ENCODE data around the gene ARF6. TPM values are rescaled to one million over a fixed set of nuclear protein-coding genes. Genes with fewer than 3 reads are reported as not detected.

Gene ARF6
- total RNA-seq, 1 donor from 2014 or later, result 55.8 TPM

GRCh38 chr14:49939884-49940510 lies 47.1 kb downstream of the ARF6 start:
- DNase-seq (ENCODE audit: low read depth in 2 of 2), result no peak

- peak; percentile 46 to 47 for DNase-seq (ENCODE audit: low read depth in 2 of 2)
Observed at GRCh38 chr14:49940808-49941421, 48.0 kb downstream of the ARF6 start.

GRCh38 chr14:49942090-49942489 lies 49.2 kb downstream of the ARF6 start:
- no peak for DNase-seq (ENCODE audit: low read depth in 2 of 2)

GRCh38 chr14:49944501-49944900 lies 51.6 kb downstream of the ARF6 start:
- no peak for DNase-seq (ENCODE audit: low read depth in 2 of 2)

- no peak for DNase-seq (ENCODE audit: low read depth in 2 of 2)
Observed at GRCh38 chr14:49945448-49946319, 52.8 kb downstream of the ARF6 start.

Other genes with a start within 250 kb of the ARF6 start
- gene POLE2, start 204.9 kb upstream of the ARF6 start, total RNA-seq, result 3.8 and 6.3 TPM in 2 replicates
- gene KLHDC1, start 200.0 kb upstream of the ARF6 start, total RNA-seq, result 0.87 and 3.8 TPM in 2 replicates
- gene KLHDC2, start 124.9 kb upstream of the ARF6 start, total RNA-seq, result 63.0 and 85.7 TPM in 2 replicates
- gene NEMF, start 40.3 kb upstream of the ARF6 start, total RNA-seq, result 38.8 and 54.6 TPM in 2 replicates
- 1.7 and 2.6 TPM in 2 replicates for gene VCPKMT, start 223.5 kb downstream of the ARF6 start, total RNA-seq

All from lung microvascular endothelial cell (primary cell).